Fibroblast of skin of left biceps (primary cell): ENCODE measurements around the gene KBTBD3.

Source experiments
- DNase-seq, 2 experiments: peaks; one replicate each; pipeline ENCODE4 v3.0.0-alpha.2; 2013; ENCODE audit warnings: low read depth in 2 of 2

Gene KBTBD3

GRCh38 chr11:106076919-106077608 is at the start of gene KBTBD3:
KBTBD3 (minus strand) TSS chr11:106077347; CDS start chr11:106059097, 18,250 bp downstream.
- peak; percentile 98 to 99 for DNase-seq

GRCh38 chr11:106121570-106122320 is 44.6 kb upstream of the KBTBD3 start:
- DNase-seq = no peak

- no peak for DNase-seq
Observed at GRCh38 chr11:106105986-106106385, 28.8 kb upstream of the KBTBD3 start.

- peak in 1 of 2 experiments; percentile 25 for DNase-seq
Observed at GRCh38 chr11:106101819-106102218, 24.7 kb upstream of the KBTBD3 start.

GRCh38 chr11:106101370-106101769 is 24.2 kb upstream of the KBTBD3 start:
- no peak for DNase-seq

GRCh38 chr11:106098893-106099553 is 21.9 kb upstream of the KBTBD3 start:
- DNase-seq = no peak

- no peak for DNase-seq
Observed at GRCh38 chr11:106092446-106092845, 15.3 kb upstream of the KBTBD3 start.

- no peak for DNase-seq
Observed at GRCh38 chr11:106091480-106092123, 14.5 kb upstream of the KBTBD3 start.

- no peak for DNase-seq
Observed at GRCh38 chr11:106088896-106089295, 11.7 kb upstream of the KBTBD3 start.

- no peak for DNase-seq
Observed at GRCh38 chr11:106087815-106088435, 10.8 kb upstream of the KBTBD3 start.

GRCh38 chr11:106086850-106087249 is 9.7 kb upstream of the KBTBD3 start:
- DNase-seq = no peak

GRCh38 chr11:106086135-106086534 is 9.0 kb upstream of the KBTBD3 start:
- DNase-seq = no peak

- DNase-seq = no peak
Observed at GRCh38 chr11:106082096-106082495, 4.9 kb upstream of the KBTBD3 start.

GRCh38 chr11:106077609-106078455 is 685 bp upstream of the KBTBD3 start, which contains the start of gene AASDHPPT:
AASDHPPT (plus strand) TSS chr11:106077662; CDS start chr11:106077711, 49 bp downstream.
- DNase-seq = no peak

GRCh38 chr11:106076171-106076918 is 802 bp downstream of the KBTBD3 start:
- DNase-seq = no peak

GRCh38 chr11:106072804-106073203 is 4.3 kb downstream of the KBTBD3 start:
- DNase-seq = no peak

- DNase-seq = no peak
Observed at GRCh38 chr11:106070606-106071005, 6.5 kb downstream of the KBTBD3 start.

GRCh38 chr11:106063009-106063408 is 14.1 kb downstream of the KBTBD3 start:
- DNase-seq = no peak

- no peak for DNase-seq
Observed at GRCh38 chr11:106061954-106062949, 14.9 kb downstream of the KBTBD3 start.
